Retinal pigment epithelial cell (primary cell): ENCODE results near the gene ENPP7.

Source experiments
- DNase-seq: peaks from one replicate; pipeline ENCODE4 v3.0.0-alpha.2; 2010; ENCODE audit warnings: low read depth
- H3K4me3 ChIP-seq: 2 replicates; pipeline ENCODE4 v1.5.1; 2011; ENCODE audit warnings: mild to moderate bottlenecking, low read length, control low read depth, moderate library complexity
- CTCF ChIP-seq: conservative IDR thresholded peaks from 2 replicates; pipeline ENCODE4 v1.5.1; 2011; ENCODE audit warnings: low read depth, low read length, control low read depth, inconsistent platforms

ENPP7 gene

GRCh38 chr17:79779084-79779529, 48.4 kb downstream of the ENPP7 start:
- TF ChIP-seq CTCF = no peak
- DNase-seq = no peak
- H3K4me3 ChIP-seq = peak overlapping the region; percentile 47

GRCh38 chr17:79779661-79780365, 49.1 kb downstream of the ENPP7 start:
- no peak for DNase-seq
- no peak for TF ChIP-seq CTCF
- no peak overlapping the region for H3K4me3 ChIP-seq

GRCh38 chr17:79781012-79781650, 50.4 kb downstream of the ENPP7 start:
- no peak for DNase-seq
- no peak overlapping the region for H3K4me3 ChIP-seq
- no peak for TF ChIP-seq CTCF

GRCh38 chr17:79781736-79782575, 51.2 kb downstream of the ENPP7 start:
- no peak for TF ChIP-seq CTCF
- DNase-seq = no peak
- no peak overlapping the region for H3K4me3 ChIP-seq

- no peak for TF ChIP-seq CTCF
- no peak overlapping the region for H3K4me3 ChIP-seq
- DNase-seq = no peak
Observed at GRCh38 chr17:79783891-79784290, 53.1 kb downstream of the ENPP7 start.

GRCh38 chr17:79784353-79785016, 53.7 kb downstream of the ENPP7 start:
- DNase-seq = no peak
- no peak for TF ChIP-seq CTCF
- no peak overlapping the region for H3K4me3 ChIP-seq
